CD1c-positive myeloid dendritic cell (primary cell): ENCODE measurements around the gene ATP6V0A1.
"Not testable (repeated sequence)": the region's sequence is repeated elsewhere in the genome, so short reads cannot be mapped to it uniquely, and the experiment has no call there.

Experiments used
- DNase-seq: peaks from one replicate; pipeline ENCODE4 v3.0.0-alpha.2; 2016; ENCODE audit errors: extremely low spot score

The ATP6V0A1 gene

DNA sequence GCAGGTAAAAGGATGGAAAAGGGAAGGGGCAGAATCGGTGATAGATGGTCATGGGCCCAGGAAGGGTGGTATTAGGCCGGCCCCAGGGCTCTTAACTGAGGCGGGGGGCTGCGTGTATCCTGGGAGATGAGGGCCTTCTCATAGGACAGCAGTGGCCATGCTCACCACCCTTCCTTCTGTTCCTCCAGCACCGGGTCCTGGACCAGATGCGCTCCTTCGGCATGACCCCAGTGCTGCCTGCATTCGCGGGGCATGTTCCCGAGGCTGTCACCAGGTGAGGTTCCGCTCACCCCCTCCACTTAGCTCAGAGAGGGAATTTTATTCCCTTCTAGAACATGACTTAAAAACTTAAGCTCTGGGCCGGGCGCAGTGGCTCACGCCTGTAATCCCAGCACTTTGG is 79.8 kb downstream of the ATP6V0A1 start:
- DNase-seq: no peak

DNA sequence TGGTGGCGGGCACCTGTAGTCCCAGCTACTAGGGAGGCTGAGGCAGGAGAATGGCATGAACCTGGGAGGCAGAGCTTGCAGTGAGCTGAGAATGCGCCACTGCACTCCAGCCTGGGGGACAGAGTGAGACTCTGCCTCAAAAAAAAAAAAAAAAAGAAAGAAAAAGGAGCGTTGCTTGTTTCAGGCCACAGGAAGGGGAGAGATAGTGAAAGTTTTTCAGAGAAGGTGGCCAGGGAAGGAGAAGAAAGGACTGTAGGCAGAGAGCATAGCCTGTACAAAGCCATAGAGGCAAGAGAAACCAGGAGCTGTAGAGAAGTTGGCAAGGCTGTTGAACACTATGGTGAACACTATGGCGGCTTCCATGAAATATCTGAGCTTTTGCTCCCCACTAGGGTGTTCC is 81.9 kb downstream of the ATP6V0A1 start:
- DNase-seq: not testable (repeated sequence)

DNA sequence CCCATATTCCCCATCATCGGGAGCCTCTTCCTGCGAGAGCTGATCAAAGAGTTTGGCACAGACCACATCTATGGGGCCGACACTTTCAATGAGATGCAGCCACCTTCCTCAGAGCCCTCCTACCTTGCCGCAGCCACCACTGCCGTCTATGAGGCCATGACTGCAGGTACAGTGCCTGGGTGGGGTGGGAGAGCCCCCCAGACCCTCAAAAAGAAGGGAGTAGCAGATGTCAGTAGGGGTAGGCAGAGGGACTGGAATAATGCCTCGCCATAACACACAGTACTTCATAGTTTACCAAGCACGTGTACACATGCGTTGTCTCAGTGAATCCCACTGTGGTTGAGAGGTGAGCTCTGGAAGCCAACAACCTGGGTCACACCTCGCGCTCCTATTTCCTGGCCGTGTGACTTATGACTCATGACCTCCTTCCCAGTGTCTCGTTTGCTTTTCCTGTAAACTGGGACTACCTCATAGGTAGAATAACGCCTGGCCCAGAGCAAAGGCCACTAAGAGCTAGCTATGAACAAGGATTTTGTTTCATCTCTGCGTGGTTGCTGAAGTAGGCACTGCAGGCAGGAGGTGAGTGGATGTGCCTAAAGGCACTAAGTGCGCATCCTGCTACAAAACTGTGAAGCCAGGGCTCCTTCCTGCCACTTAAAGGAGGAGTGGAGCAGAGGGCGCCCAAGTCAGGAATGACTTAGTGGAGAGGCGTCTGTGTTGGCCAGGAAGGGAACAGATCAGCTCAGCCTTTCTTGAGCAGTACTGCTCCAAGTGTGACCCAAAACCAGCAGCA is 82.6 kb downstream of the ATP6V0A1 start:
- DNase-seq: no peak

DNA sequence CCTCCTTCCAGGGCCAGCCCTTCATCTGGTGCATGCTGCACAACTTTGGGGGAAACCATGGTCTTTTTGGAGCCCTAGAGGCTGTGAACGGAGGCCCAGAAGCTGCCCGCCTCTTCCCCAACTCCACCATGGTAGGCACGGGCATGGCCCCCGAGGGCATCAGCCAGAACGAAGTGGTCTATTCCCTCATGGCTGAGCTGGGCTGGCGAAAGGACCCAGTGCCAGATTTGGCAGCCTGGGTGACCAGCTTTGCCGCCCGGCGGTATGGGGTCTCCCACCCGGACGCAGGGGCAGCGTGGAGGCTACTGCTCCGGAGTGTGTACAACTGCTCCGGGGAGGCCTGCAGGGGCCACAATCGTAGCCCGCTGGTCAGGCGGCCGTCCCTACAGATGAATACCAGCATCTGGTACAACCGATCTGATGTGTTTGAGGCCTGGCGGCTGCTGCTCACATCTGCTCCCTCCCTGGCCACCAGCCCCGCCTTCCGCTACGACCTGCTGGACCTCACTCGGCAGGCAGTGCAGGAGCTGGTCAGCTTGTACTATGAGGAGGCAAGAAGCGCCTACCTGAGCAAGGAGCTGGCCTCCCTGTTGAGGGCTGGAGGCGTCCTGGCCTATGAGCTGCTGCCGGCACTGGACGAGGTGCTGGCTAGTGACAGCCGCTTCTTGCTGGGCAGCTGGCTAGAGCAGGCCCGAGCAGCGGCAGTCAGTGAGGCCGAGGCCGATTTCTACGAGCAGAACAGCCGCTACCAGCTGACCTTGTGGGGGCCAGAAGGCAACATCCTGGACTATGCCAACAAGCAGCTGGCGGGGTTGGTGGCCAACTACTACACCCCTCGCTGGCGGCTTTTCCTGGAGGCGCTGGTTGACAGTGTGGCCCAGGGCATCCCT is 84.8 kb downstream of the ATP6V0A1 start:
- DNase-seq: no peak

DNA sequence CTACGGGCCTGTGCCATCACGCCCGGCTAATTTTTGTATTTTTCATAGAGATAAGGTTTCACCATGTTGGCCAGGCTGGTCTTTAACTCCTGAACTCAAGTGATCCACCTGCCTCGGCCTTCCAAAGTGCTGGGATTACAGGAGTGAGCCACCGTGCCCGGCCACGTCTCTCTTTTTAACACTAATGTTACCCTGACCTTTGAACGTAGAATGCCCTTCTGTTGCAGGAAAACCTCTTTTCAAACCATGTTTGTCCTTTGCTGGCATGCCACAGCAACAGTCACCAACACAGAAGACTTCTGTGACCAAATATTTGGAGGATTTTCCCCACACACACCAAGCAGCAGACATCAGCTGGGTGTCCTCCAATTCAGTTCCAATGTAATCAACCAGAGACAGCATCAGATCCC is 86.2 kb downstream of the ATP6V0A1 start:
- no peak for DNase-seq

DNA sequence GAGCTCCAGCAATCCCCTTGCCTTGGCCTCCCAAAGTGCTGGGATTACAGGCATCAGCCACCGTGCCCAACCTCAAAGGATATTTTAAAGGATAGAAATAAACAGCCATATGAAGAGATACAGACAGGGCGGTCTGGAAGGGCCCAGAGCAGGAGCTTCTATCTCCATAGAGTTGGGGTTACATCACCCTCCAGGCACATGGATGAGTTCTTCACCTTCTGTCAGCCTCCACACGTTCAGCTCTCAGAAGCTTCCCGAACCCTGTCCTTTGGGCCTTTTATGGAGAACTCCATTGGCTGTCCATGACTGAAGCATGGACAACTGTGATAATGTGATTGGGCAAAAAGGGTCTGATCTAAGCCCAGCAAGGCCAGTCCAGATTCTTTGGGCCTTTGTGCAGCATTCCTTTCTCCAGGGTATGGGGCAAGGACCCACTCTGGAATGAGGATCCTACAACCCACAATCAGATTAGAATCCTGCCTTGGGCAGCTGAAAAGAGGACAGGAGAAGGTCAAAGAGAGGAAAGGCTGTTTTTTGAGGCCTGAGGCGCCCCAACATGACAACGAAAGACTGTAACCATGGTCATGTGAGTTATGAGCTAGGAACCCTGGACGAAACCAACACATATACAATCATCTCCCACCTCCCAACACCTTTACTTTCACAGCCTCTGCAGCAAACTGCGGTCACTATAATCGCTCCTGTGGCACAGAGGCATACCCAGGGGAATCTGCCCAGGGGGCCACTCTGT is 87.3 kb downstream of the ATP6V0A1 start:
- DNase-seq: not testable (repeated sequence)

DNA sequence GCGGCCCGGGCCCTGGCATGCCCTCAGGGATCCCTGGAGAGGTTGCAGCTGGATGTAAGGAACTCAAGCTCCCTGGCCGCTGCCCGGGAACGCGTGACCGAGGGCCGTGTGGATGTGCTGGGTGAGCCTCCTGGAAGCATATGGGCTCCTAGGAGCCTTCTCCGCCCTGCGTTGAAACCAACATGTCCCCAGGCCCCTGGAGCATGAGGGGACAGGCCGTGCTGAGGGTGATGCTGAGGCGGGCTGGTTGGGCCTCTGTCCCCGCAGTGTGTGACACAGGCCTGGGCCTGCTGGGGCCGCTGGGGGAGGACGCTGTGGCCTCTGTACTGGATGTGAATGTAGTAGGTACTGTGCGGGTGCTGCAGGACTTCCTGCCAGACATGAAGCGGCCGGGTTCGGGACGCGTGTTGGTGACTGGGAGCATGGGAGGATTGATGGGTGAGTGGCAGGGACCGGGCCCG is 88.4 kb downstream of the ATP6V0A1 start:
- DNase-seq: no peak

DNA sequence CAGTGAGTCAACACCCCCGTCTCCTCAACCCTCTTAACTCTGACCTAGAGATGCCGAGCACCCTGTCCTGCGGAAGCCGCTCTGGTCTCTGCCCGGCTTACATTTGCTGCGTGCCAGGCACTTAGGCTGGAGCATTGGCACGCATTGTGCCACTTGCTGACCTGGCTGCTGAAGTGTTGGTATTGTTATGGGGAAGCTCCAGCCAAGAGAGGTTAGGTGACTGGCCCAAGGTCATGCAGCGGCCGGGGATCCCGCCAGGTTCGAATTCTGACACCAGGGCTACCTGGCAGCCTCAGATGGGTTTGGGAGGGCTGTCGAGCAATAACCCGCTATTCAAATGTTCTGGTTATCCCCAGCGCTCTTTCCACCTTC is 89.0 kb downstream of the ATP6V0A1 start:
- no peak for DNase-seq

DNA sequence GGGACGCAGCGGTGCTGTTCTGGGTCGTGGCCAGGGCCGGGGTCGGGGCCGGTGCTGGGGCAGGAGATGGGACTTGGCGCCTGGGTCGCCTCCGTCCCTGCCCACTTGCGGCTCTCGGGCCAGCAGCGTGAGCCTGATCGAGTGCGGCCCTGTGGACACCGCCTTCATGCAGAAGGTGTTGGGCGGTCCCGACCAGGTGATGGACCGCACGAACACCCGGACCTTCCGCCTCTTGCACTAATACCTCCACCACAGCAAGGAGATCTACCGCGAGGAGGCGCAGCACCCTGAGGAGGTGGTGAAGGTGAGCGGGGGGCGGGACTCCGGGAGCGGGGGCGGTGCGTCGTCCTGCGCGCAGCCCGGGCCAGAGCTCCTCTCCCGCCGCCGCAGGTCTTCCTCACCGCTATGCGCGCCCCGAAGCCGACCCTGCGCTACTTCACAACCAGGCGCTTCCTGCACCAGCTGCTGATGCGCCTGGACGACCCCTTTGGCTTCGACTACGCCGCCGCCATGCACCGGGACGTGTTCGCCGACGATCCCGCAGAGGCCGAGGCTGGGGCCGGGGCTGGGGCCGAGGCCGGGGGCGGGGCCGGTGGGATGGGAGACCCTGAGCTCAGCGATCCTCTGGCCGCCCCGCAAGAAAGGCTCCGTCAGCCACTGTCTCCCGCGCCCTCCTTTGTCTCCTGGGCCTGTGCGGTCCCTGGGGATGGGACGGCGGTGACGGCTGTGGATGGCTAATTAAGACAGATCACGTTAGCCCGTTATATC is 89.6 kb downstream of the ATP6V0A1 start:
- peak; percentile 44 for DNase-seq

DNA sequence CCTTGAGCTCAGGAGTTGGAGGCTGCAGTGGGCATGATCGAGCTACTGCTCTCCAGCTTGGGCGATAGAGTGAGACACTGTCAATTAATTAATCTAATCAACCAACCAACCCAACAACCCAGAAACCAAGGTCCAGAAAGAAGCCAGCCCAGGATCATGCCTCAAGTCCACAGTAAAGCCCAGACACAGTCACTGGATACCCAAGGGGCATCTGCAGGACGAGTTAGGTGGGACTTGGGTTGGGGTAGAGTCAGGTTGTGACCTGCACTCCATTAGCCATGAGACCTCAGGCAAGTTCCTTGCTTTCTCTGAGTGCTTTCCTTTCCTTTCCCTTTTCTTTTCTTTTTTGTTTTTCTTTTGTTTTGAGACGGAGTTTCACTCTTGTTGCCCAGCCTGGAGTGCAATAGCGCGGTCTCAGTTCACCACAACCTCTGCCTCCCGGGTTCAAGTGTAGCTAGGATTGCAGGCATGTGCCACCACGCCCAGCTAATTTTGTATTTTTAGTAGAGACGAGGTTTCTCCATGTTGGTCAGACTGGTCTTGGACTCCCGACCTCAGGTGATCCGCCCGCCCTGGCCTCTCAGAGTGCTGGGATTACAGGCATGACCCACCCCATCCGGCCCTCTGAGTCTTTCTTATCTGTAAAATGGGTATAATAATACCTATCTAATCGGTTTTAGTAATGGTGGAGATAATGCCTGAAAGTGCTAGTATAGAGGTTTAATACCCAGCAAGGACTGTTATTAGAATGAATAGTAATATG is 90.5 kb downstream of the ATP6V0A1 start:
- DNase-seq: no peak

DNA sequence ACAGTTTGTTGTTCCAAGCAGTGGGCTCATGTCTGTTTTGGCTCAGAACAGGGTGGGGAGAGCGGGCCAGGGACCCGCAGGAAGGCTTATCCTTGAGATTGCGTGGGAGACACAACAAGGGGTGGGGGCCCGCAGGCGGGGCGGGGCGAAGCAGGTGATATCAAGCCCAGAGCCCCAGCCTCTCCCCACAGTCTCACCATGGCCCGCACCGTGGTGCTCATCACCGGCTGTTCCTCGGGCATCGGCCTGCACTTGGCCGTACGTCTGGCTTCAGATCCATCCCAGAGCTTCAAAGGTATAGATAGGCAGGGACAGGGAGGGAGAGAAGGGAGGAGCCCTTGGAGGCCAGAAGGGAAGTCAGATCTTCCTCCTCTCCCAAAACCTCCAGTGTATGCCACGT is 94.1 kb downstream of the ATP6V0A1 start, which contains the start of gene HSD17B1:
Gene HSD17B1, plus strand, starts transcription at position 188 of the 400 bp plus-strand sequence. Its CDS starts 11 bp downstream, at position 199.
- not testable (repeated sequence) for DNase-seq

DNA sequence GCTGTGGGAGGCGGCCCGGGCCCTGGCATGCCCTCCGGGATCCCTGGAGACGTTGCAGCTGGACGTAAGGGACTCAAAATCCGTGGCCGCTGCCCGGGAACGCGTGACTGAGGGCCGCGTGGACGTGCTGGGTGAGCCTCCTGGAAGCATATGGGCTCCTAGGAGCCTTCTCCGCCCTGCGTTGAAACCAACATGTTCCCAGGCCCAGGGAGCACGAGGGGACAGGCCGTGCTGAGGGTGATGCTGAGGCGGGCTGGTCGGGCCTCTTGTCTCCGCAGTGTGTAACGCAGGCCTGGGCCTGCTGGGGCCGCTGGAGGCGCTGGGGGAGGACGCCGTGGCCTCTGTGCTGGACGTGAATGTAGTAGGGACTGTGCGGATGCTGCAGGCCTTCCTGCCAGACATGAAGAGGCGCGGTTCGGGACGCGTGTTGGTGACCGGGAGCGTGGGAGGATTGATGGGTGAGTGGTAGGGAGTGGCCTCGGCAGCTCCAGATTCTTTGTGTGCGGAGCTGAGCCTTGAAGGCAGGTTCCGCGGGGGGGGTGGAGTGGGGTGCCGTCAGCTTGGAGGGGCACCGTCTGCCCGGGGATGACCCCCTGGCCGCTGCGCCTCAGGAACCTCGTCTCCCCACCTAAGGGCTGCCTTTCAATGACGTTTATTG is 94.6 kb downstream of the ATP6V0A1 start:
- DNase-seq: no peak

DNA sequence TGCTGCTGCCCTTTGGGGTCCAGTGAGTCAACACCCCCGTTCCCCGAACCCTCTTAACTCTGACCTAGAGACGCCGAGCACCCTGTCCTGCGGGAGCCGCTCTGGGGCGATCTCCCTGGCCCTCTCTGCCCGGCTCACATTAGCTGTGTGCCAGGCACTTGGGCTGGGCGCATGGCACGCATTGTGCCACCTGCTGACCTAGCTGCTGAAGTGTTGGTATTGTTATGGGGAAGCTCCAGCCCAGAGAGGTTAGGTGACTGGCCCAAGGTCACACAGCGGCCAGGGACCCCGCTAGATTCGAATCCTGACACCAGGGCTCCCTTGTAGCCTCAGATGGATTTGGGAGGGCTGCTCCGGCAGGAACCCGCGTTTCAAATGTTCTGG is 95.2 kb downstream of the ATP6V0A1 start:
- no peak for DNase-seq

DNA sequence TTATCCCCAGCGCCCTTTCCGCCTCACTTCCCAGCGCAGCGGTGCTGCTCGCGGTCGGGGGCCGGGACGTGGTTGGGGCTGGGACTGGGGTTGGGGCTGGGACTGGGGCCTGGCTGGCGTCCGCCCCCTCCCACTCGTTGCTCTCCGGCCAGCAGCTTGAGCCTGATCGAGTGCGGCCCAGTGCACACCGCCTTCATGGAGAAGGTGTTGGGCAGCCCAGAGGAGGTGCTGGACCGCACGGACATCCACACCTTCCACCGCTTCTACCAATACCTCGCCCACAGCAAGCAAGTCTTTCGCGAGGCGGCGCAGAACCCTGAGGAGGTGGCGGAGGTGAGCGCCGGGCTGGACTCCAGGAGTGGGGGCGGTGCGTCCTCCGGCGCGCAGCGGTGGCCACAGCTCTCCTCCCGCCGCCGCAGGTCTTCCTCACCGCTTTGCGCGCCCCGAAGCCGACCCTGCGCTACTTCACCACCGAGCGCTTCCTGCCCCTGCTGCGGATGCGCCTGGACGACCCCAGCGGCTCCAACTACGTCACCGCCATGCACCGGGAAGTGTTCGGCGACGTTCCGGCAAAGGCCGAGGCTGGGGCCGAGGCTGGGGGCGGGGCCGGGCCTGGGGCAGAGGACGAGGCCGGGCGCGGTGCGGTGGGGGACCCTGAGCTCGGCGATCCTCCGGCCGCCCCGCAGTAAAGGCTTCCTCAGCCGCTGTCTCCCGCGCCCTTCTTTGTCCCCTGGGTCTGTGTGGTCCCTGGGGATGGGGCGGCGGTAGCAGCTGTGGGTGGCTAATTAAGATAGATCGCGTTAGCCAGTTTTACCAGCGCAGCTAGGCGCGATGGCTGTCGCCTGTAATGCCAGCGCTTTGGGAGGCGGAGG is 95.8 kb downstream of the ATP6V0A1 start:
- DNase-seq: peak; percentile 82

DNA sequence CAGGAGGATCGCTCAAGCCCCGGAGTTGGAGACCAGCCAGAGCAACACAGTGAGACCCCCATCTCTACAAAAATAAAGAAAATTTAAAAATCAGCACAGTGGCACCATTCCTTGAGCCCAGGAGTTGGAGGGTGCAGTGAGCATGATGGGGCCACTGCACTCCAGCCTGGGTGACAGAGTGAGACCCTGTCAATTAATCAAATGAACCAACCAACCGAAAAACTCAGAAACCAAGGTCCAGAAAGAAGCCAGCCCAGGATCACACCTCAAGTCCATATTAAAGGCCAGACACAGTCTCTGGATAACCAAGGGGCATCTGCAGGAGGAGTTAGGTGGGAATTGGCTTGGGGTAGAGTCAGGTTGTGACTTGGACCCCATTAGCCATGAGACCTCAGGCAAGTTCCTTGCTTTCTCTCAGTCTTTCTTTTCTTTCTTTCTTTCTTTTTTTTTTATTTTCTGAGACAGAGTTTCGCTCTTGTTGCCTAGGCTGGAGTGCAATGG is 96.5 kb downstream of the ATP6V0A1 start:
- DNase-seq: no peak

DNA sequence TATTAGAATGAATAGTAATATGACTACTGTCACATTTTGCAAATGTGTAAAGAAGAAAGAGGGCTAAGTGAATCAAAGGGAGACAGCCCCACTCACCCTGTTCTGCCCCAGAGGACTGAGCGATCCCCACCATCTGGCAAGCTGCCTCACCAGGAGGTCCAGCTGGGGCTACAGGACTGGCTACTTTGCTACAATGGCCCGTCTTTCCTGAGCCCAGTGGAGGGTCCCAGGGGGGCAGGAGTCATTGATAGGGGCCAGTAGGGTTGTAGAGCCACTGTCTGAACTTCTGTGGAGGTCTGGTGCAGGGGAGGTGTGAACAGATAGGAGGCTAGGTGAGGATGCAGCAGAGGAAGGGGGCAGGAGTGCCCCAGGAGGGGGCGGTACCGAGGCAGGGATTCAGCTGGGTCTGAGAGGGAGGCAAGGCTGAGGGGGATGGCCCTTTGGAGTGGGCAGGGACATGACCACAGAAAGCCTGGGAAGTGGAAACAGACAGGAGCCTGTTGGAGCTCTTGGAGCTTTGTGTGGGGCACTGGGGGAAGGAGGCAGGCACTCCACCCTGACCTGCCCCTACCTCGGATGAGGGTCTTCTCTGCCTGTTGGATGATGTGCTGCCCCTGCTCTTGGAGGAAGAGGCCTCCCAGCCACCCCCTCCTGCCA is 97.4 kb downstream of the ATP6V0A1 start:
- not testable (repeated sequence) for DNase-seq

DNA sequence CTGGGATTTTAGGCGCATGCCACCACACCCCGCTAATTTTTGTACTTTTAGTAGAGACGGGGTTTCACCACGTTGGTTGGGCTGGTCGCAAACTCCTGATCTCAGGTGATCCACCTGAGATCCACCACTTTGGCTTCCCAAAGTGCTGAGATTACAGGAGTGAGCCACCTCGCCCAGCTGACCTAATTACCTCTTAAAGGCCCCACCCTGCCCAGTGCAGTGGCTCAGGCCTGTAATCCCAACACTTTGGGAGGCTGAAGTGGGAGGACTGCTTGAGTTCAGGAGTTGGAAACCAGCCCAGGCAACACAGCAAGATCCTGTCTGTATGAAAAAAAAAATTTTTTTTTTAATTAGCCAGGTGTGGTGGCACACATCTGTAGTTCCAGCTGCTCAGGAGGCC is 100.4 kb downstream of the ATP6V0A1 start:
- no peak for DNase-seq

DNA sequence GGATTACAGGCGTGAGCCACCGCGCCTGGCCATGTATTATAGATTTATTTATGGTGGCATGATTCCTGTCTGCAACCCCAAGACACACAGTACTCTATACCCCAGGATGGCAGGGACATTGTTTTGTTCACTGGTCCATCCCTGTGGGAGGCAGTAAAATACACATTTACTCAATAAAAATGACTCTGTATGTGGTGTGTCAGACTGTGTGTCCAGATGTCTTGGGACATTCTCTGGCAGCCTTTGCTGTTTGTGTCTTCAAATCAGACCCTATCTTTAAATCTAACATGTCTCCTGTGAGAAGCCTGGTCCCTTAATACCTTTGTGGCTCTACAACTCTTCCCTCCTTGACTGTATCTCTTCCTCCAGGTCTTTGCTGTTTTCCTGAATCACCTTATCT is 101.6 kb downstream of the ATP6V0A1 start:
- DNase-seq: no peak
